ENCODE data around the gene CEP85L.

Gene CEP85L

GRCh38 chr6:118668761-118669385 lies 17.5 kb upstream of the CEP85L start:
- no peak for TF ChIP-seq CTCF (IDR thresholded peaks at IDR 0.05)

- no peak for TF ChIP-seq CTCF (IDR thresholded peaks at IDR 0.05)
Observed at GRCh38 chr6:118667988-118668387, 16.6 kb upstream of the CEP85L start.

DNA sequence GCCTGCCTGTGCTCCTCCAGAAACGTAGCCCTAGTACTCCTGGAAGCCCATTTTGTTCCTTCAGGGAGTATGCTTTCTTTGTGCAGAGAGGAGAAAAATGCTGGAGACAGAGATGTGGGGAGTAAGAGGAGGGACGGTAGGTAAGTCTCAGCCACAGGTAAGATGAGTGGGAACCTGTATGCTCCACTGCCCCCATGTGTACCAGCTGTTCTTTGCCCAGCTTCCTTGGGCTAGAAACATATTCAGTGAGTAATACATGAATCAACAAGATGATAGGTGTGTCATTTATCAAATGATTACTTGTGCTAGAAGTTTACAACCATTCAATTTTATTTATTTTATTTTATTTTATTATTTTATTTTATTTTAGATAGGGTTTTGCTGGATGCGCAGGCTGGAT lies 13.6 kb upstream of the CEP85L start:
- TF ChIP-seq CTCF (IDR thresholded peaks at IDR 0.05), result no peak

DNA sequence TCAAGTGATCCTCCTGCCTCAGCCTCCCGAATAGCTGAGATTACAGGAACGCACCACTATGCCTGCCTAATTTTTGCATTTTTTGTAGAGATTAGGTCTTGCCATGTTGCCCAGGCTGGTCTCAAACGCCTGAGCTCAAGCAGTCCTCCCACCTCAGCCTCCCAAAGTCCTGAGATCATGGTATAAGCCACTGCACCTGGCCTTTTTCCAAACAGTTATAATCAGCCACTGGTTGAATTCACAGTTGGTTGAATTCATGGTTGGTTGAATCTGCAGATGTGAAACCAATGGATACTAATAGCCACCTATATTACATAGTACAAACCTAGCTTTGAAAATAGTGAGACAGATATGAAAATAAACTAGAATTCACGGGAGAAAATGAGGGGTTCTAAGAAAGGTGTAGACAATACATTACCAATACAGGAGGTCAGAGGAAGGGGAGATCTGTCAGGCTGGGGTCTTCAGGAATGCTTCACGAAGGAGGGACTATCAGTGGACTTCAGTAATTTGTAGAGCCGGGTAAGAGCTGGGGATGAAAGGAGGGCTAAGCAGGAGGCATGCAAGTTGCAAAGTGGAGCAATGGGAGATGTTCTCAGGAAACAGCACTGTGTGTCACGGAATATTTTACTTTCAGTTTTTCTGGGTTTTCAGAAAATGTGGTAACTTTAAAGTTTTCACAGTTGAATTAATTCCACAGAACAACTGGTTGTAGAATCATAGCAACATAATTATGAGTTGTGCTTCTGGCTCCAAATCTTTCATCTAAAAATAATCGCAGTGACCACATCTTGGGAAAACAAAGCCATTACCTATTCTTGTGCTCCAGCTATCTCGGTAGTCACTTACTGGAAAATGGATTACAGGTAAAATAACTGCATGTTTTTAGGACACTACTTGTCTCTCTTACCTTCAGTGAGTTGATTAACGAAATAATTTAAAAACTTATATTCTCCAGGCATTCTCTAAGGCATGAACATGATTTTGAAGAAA lies 12.9 kb upstream of the CEP85L start:
- TF ChIP-seq CTCF (IDR thresholded peaks at IDR 0.05), result no peak

GRCh38 chr6:118661831-118662230 lies 10.4 kb upstream of the CEP85L start:
- no peak for TF ChIP-seq CTCF (IDR thresholded peaks at IDR 0.05)

DNA sequence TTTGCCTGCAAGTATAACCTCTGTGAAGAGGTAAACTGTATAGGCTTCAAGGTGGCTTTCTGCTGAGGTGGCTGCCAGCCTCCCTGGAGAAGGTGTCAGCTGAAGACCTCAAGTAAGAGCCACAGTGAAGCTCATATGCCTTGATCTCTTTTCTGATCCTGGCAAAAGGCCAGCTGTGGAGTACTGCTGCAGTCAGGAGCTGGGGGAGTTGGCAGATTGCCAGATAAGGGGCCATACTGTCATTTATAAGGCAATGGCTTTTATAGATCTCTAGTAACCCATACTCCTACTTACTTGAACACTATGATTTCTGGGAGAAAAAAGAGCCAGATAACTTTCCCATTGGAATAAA lies 8.8 kb upstream of the CEP85L start:
- no peak for TF ChIP-seq CTCF (IDR thresholded peaks at IDR 0.05)

- TF ChIP-seq CTCF (IDR thresholded peaks at IDR 0.05), result no peak
Observed at GRCh38 chr6:118659513-118660217, 8.3 kb upstream of the CEP85L start.
